Measurements from ENCODE around the gene RSPO4. TPM values are rescaled to one million over a fixed set of nuclear protein-coding genes. Genes with fewer than 3 reads are reported as not detected.

The RSPO4 gene
- total and polyA plus RNA-seq, 2 donors from 2014 or later, result 0.13 to 0.45 TPM

DNA sequence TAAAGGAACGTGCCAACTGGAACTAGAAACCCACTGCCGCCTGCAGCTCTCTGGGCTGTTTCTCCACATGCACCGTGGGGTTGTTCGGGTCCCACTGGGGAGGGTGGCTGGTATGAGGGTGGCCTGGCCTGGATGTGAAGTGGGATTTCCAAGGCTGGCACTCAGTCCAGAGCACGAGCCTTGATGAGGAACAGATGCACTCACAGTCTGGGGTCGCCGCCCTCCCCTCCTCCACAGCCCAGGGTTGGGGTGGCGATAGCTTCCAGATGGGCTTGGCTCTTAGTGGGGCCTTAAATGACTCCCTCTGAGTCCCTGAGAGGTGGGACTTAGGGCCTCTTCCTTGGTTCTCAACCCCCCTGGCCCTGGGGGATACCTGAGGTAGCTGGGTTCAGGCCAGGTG, 55.3 kb downstream of the RSPO4 start:
- FAIRE-seq (no peak), DNase-seq (no peak)
- Histone ChIP-seq H3K9me3 (ENCODE audit: control insufficient read depth in 2 of 3, insufficient read depth in 1 of 3, low read length in 3 of 3) (no peaks in the 10 kb centered on the region), H3K27me3 (ENCODE audit: control insufficient read depth, insufficient read depth, low read length) (no peaks in the 10 kb centered on the region), H3K9ac (ENCODE audit: low read length in 3 of 3) (no peak overlapping the region), H3K4me1 (ENCODE audit: control insufficient read depth in 2 of 3, insufficient read depth in 2 of 3, low read depth in 1 of 3, low read length in 3 of 3) (no peaks in the 10 kb centered on the region), H3K27ac (ENCODE audit: low read depth in 2 of 2, low read length in 2 of 2) (no peak overlapping the region), H3K4me3 (ENCODE audit: low read length in 3 of 3) (no peak overlapping the region), H3K36me3 (ENCODE audit: control insufficient read depth in 2 of 3, insufficient read depth in 3 of 3, low read length in 3 of 3) (no peaks in the 10 kb centered on the region)
- TF ChIP-seq, protein P1, sequence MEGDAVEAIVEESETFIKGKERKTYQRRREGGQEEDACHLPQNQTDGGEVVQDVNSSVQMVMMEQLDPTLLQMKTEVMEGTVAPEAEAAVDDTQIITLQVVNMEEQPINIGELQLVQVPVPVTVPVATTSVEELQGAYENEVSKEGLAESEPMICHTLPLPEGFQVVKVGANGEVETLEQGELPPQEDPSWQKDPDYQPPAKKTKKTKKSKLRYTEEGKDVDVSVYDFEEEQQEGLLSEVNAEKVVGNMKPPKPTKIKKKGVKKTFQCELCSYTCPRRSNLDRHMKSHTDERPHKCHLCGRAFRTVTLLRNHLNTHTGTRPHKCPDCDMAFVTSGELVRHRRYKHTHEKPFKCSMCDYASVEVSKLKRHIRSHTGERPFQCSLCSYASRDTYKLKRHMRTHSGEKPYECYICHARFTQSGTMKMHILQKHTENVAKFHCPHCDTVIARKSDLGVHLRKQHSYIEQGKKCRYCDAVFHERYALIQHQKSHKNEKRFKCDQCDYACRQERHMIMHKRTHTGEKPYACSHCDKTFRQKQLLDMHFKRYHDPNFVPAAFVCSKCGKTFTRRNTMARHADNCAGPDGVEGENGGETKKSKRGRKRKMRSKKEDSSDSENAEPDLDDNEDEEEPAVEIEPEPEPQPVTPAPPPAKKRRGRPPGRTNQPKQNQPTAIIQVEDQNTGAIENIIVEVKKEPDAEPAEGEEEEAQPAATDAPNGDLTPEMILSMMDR (IDR thresholded peaks at IDR 0.05; ENCODE audit: borderline replicate concordance, extremely low read depth, insufficient read depth), result no peak
- intact Hi-C loops (cut with DNase I), result no loop called here

DNA sequence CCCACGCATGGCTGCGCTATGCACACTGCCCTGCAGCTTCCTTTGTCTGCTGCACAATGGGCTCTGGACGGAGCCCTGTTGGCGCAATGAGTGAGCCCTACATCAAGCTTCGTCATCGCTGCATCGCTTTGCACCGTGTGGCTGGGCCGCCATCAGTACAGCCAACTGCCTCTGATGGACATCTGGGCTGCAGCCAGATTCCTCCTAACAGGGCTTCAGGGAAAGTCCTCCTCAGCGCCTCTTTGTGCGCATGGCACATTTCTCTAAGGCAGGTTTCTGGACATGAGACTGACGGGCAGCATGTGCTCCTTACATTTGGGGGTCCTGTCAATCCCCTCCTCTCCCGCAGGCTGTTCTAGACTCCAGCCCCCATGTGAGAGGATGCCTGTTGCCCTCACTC, 56.3 kb downstream of the RSPO4 start:
- H3K4me3 ChIP-seq (ENCODE audit: low read length in 3 of 3), result no peak overlapping the region
- FAIRE-seq (no peak), DNase-seq (no peak)
- H3K36me3 ChIP-seq (ENCODE audit: control insufficient read depth in 2 of 3, insufficient read depth in 3 of 3, low read length in 3 of 3), result no peaks in the 10 kb centered on the region
- no peak overlapping the region for H3K9ac ChIP-seq (ENCODE audit: low read length in 3 of 3)
- no peaks in the 10 kb centered on the region for H3K9me3 ChIP-seq (ENCODE audit: control insufficient read depth in 2 of 3, insufficient read depth in 1 of 3, low read length in 3 of 3)
- TF ChIP-seq, protein P1 (IDR thresholded peaks at IDR 0.05; ENCODE audit: borderline replicate concordance, extremely low read depth, insufficient read depth), result no peak
- H3K27ac ChIP-seq (ENCODE audit: low read depth in 2 of 2, low read length in 2 of 2), result no peak overlapping the region
- intact Hi-C loops (cut with DNase I), result no loop called here
- no peaks in the 10 kb centered on the region for H3K27me3 ChIP-seq (ENCODE audit: control insufficient read depth, insufficient read depth, low read length)
- no peaks in the 10 kb centered on the region for H3K4me1 ChIP-seq (ENCODE audit: control insufficient read depth in 2 of 3, insufficient read depth in 2 of 3, low read depth in 1 of 3, low read length in 3 of 3)

DNA sequence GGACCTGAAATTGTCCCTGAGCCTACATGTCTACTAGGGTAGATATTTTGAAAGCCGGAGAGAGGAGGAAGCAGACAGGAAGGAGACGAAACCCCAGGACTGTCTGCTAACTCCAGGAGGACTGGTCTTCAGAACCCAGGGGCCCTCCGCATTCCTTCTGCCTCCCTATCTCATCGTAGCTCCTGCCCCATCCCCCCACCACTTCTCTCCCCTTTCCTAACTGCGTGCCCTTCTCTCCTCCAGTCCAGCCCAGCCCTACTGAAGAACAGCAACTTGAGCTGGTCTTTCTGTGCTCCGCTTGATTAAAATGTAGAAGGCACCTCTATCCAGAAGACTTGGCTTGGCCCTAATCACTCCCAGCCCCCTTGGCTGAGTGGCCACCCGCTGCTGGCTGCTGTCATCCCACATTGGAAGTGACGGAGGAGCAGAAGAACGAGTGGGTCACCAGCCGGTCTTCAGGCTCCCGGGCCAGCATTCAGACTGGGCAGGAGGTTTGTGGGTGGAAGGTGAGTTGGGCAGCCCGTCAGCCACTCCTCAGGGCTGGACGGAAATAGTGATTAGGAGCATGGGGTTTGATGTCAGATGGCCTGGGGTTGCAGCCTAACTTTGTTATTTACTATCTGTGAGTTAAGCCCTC, 57.2 kb downstream of the RSPO4 start:
- TF ChIP-seq, protein P1 (IDR thresholded peaks at IDR 0.05; ENCODE audit: borderline replicate concordance, extremely low read depth, insufficient read depth), result no peak
- no peak for FAIRE-seq
- no peak overlapping the region for H3K4me3 ChIP-seq (ENCODE audit: low read length in 3 of 3)
- no peaks in the 10 kb centered on the region for H3K27me3 ChIP-seq (ENCODE audit: control insufficient read depth, insufficient read depth, low read length)
- H3K4me1 ChIP-seq (ENCODE audit: control insufficient read depth in 2 of 3, insufficient read depth in 2 of 3, low read depth in 1 of 3, low read length in 3 of 3), result no peaks in the 10 kb centered on the region
- intact Hi-C loops (cut with DNase I), result no loop called here
- H3K27ac ChIP-seq (ENCODE audit: low read depth in 2 of 2, low read length in 2 of 2), result no peak overlapping the region
- H3K9me3 ChIP-seq (ENCODE audit: control insufficient read depth in 2 of 3, insufficient read depth in 1 of 3, low read length in 3 of 3), result no peaks in the 10 kb centered on the region
- H3K9ac ChIP-seq (ENCODE audit: low read length in 3 of 3), result no peak overlapping the region
- no peak for DNase-seq
- H3K36me3 ChIP-seq (ENCODE audit: control insufficient read depth in 2 of 3, insufficient read depth in 3 of 3, low read length in 3 of 3), result no peaks in the 10 kb centered on the region

DNA sequence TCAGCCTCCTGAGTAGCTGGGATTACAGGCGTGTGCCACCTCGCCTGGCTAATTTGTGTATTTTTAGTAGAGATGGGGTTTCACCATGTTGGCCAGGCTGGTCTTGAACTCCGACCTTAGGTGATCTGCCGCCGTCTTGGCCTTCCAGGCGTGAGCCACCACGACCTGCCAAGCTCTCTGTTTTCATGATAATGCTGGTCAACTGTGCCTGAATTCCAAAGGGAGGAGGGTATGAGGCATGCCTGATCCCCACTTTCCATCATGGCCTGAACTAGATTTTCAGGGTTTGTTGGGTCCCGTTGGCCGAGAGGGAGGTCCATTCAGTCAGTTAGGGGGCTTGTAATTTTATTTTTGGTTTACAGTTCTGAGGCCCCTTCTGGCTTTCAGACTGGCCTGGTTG, 58.0 kb downstream of the RSPO4 start:
- H3K9me3 ChIP-seq (ENCODE audit: control insufficient read depth in 2 of 3, insufficient read depth in 1 of 3, low read length in 3 of 3), result no peaks in the 10 kb centered on the region
- H3K27ac ChIP-seq (ENCODE audit: low read depth in 2 of 2, low read length in 2 of 2), result no peak overlapping the region
- H3K36me3 ChIP-seq (ENCODE audit: control insufficient read depth in 2 of 3, insufficient read depth in 3 of 3, low read length in 3 of 3), result no peaks in the 10 kb centered on the region
- H3K9ac ChIP-seq (ENCODE audit: low read length in 3 of 3), result no peak overlapping the region
- DNase-seq, result no peak
- TF ChIP-seq, protein P1 (IDR thresholded peaks at IDR 0.05; ENCODE audit: borderline replicate concordance, extremely low read depth, insufficient read depth), result no peak
- no peaks in the 10 kb centered on the region for H3K4me1 ChIP-seq (ENCODE audit: control insufficient read depth in 2 of 3, insufficient read depth in 2 of 3, low read depth in 1 of 3, low read length in 3 of 3)
- H3K4me3 ChIP-seq (ENCODE audit: low read length in 3 of 3), result no peak overlapping the region
- intact Hi-C loops (cut with DNase I), result no loop called here
- no peak for FAIRE-seq
- no peaks in the 10 kb centered on the region for H3K27me3 ChIP-seq (ENCODE audit: control insufficient read depth, insufficient read depth, low read length)

Measured in kidney (tissue), 14 donors.